Measurements from ENCODE around the gene RNF13.
A peak's percentile ranks its signal among the peaks of the same experiment; 100 is the strongest.

RNF13 gene

DNA sequence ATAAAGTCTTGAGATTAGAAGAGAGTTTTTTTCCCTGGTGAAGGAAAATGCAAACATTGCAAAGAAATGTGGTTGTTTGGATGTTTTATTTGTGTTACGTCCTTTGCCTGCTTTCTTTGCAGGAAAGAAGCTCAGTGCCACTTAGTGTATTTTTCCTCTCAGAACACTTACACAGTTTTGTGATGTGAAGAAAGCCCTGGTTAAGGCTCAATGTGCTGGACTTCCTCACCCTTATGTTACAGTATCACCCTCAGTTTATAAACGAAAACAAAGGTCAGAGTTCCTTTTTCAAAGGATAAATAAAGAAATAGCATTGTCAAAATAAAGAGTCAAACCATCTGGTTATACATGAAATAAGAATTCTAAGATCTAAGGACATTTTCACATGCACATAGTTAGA lies 45.9 kb downstream of the RNF13 start:
- no peak for TF ChIP-seq CTCF (conservative IDR thresholded peaks at IDR 0.05; ENCODE audit: low read depth, low read length)
- H3K4me3 ChIP-seq (ENCODE audit: low read length), result no peak overlapping the region
- no peak for DNase-seq (ENCODE audit: low read depth)

DNA sequence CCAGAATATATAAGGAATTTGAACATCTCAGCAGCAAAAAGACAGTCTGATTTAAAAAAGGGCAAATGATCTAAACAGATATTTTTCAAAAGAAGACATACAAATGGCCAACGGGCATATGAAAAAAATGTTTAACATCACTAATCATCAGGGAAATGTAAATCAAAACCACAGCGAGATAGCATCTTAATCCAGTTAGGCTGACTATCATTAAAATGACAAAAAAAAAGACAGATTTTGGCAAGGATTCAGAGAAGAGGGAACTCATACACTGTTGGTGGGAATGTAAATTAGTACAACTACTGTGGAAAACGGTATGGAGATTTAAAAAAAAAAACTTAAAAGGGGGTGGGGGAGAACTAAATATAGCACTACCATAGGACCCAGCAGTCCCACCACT lies 47.9 kb downstream of the RNF13 start:
- no peak for TF ChIP-seq CTCF (conservative IDR thresholded peaks at IDR 0.05; ENCODE audit: low read depth, low read length)
- DNase-seq (ENCODE audit: low read depth), result peak; percentile 5

DNA sequence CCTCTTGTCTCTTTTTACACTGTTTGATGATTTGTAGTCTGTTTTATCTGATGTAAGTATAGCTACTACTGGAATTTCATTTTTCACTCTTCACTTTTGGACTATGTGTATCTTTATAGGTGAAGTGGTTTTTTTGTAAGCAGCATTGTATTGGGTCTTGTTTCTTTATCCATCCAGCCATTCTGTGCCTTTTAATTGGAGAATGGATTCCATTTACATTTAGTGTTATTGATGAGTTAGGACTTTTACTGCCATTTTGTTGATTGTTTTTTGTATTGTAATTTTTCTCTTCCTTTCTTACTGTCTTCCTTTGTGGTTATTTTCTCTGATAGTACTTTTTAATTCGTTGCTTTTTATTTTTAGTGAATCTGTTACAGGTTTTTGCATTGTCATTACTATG lies 54.5 kb downstream of the RNF13 start:
- TF ChIP-seq CTCF (conservative IDR thresholded peaks at IDR 0.05; ENCODE audit: low read depth, low read length), result no peak
- H3K4me3 ChIP-seq (ENCODE audit: low read length), result no peak overlapping the region
- no peak for DNase-seq (ENCODE audit: low read depth)

More for the DNA sequence above, 47.9 kb downstream of the RNF13 start:
- H3K4me3 ChIP-seq (ENCODE audit: low read length), result no peak overlapping the region

DNA sequence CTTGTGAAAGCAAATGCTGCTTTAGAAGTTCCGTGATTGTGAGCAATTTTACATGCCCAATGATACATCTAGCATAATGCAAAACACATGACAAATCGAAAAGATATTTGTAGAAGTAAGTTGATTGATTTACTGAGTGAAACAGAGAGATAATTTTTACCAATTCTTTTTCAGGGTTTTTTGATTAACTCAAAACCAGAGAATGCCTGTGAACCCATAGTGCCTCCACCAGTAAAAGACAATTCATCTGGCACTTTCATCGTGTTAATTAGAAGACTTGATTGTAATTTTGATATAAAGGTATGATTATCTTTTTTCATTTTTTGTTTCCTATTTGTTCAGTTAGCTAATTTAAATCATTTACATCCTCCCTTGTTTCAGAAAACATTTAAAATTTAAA lies 58.8 kb downstream of the RNF13 start:
- H3K4me3 ChIP-seq (ENCODE audit: low read length), result no peak overlapping the region
- no peak for DNase-seq (ENCODE audit: low read depth)
- TF ChIP-seq CTCF (conservative IDR thresholded peaks at IDR 0.05; ENCODE audit: low read depth, low read length), result no peak

GRCh38 chr3:149872589-149872988 lies 59.6 kb downstream of the RNF13 start:
- no peak for TF ChIP-seq CTCF (conservative IDR thresholded peaks at IDR 0.05; ENCODE audit: low read depth, low read length)
- no peak for DNase-seq (ENCODE audit: low read depth)
- no peak overlapping the region for H3K4me3 ChIP-seq (ENCODE audit: low read length)

GRCh38 chr3:149877668-149878067 lies 64.7 kb downstream of the RNF13 start:
- no peak for TF ChIP-seq CTCF (conservative IDR thresholded peaks at IDR 0.05; ENCODE audit: low read depth, low read length)
- DNase-seq (ENCODE audit: low read depth), result no peak

GRCh38 chr3:149879872-149880271 lies 66.9 kb downstream of the RNF13 start:
- peak; percentile 73 for TF ChIP-seq CTCF (conservative IDR thresholded peaks at IDR 0.05; ENCODE audit: low read depth, low read length)
- DNase-seq (ENCODE audit: low read depth), result peak; percentile 27
- no peak overlapping the region for H3K4me3 ChIP-seq (ENCODE audit: low read length)

More at GRCh38 chr3:149877668-149878067, 64.7 kb downstream of the RNF13 start:
- no peak overlapping the region for H3K4me3 ChIP-seq (ENCODE audit: low read length)
